Astrocyte of the cerebellum (primary cell): ENCODE data around the gene KRTAP12-1.

Source experiments
- DNase-seq: peaks from one replicate; pipeline ENCODE4 v3.0.0-alpha.2; 2011; ENCODE audit warnings: low read depth
- H3K4me3 ChIP-seq: 2 replicates; pipeline ENCODE4 v1.5.1; 2011; ENCODE audit warnings: mild to moderate bottlenecking, low read depth, low read length, moderate library complexity
- CTCF ChIP-seq: IDR thresholded peaks from 2 replicates; pipeline ENCODE4 v1.5.1; 2012; ENCODE audit warnings: low read length, low read depth, moderate library complexity, mild to moderate bottlenecking; ENCODE audit errors: missing control alignments
- in situ Hi-C: cut with HindIII; loops from 2 replicates; pipeline ENCODE4 v1.10.0; 2017; ENCODE audit warnings: low sequenced_read_pairs

KRTAP12-1 gene

GRCh38 chr21:44637018-44637850 is 44.7 kb downstream of the KRTAP12-1 start, which contains the start of gene KRTAP10-10:
TSS of gene KRTAP10-10 (plus strand) at chr21:44637356. CDS start at chr21:44637418, 62 bp downstream.
- no peak for TF ChIP-seq CTCF
- no peak for DNase-seq
- H3K4me3 ChIP-seq, result no peak within 1 kb of the TSS
- in situ Hi-C loops, result no loop called here

- no peak for DNase-seq
- H3K4me3 ChIP-seq, result no peak overlapping the region
- TF ChIP-seq CTCF, result no peak
- in situ Hi-C loops, result no loop called here
These were observed 45.5 kb downstream of the KRTAP12-1 start for GRCh38 chr21:44636209-44637017.

- H3K4me3 ChIP-seq, result no peak overlapping the region
- TF ChIP-seq CTCF, result no peak
- DNase-seq, result no peak
- in situ Hi-C loops, result no loop called here
These were observed 49.9 kb downstream of the KRTAP12-1 start for GRCh38 chr21:44632067-44632466.
